GM12875 (cell line): ENCODE measurements around the gene MOSPD3.

Experiments used
- H3K4me3 ChIP-seq: one replicate; pipeline ENCODE4 v1.5.1; 2011; ENCODE audit warnings: low read depth, low read length, control low read depth
- CTCF ChIP-seq: IDR thresholded peaks from 2 replicates; pipeline ENCODE4 v1.5.1; 2011; ENCODE audit warnings: low read depth, mild to moderate bottlenecking, control low read depth, inconsistent platforms, low read length, moderate library complexity, borderline replicate concordance; ENCODE audit not compliant: insufficient read depth

The MOSPD3 gene

DNA sequence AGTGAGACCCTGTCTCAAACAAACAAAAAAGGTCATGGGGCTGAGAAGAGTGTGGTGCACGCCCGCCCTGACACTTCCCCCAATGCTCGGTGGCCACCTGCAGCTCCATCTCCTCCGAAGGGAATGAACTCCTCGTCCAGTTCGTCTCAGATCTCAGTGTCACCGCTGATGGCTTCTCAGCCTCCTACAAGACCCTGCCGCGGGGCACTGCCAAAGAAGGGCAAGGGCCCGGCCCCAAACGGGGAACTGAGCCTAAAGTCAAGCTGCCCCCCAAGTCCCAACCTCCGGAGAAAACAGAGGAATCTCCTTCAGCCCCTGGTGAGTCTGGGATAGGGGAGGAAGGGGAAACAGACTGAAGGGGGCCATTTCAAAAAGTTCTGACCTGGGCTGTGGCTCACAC lies 6.0 kb upstream of the MOSPD3 start:
- no peak overlapping the region for H3K4me3 ChIP-seq
- TF ChIP-seq CTCF = no peak

DNA sequence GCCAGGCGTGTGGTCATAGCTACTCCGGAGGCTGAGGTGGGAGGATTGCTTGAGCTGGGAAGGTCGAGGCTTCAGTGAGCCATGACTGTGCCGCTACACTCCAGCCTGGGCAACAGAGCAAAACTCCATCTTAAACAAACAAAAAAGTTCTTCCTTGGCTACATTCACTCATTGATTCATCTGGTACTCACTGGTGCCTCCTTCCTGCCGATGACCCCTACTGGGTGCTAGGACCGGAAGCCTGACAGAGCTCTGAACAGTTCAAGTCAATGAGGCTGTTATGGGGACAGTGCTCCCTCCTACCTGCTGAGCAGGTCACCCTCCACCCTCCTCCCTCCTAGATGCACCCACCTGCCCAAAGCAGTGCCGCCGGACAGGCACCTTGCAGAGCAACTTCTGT lies 5.2 kb upstream of the MOSPD3 start:
- TF ChIP-seq CTCF = no peak
- no peak overlapping the region for H3K4me3 ChIP-seq

- H3K4me3 ChIP-seq = no peak overlapping the region
- no peak for TF ChIP-seq CTCF
Measured at GRCh38 chr7:100609958-100610357, 2.4 kb upstream of the MOSPD3 start.

DNA sequence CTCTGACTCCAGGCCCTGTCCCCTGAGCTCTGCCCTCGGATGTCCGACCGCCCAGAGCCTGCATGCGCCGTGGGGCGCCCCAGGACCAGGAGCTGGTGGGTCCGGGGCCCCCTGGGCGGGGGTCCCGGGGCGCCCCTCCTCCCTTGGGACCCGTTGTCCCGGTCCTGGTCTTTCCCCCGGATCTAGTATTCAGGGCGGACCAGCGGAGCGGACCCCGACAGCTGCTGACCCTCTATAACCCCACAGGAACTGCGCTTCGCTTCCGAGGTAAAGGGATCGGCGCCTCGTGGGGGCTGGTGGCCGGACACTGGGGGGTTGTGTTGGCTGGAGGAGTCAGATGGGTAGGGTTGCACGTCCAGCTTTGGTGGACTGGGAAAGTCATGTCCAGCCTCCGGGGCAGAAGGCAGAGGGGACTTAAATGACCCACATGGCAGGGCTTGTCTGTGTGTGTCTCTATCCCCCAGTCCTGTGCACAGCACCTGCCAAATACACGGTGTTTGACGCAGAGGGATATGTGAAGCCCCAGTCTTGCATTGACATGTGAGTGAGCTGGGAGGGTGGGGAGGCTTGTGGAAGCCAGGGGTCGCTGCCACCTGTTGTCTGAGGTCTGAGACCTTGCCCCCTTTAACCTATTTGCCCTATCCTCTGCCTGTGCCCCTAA lies 520 bp downstream of the MOSPD3 start:
- TF ChIP-seq CTCF = no peak
- H3K4me3 ChIP-seq = peak overlapping the region; percentile 80

- H3K4me3 ChIP-seq = no peak overlapping the region
- no peak for TF ChIP-seq CTCF
Measured at GRCh38 chr7:100613412-100614175, 1.3 kb downstream of the MOSPD3 start.

- no peak overlapping the region for H3K4me3 ChIP-seq
- no peak for TF ChIP-seq CTCF
Measured at GRCh38 chr7:100614308-100614861, 2.0 kb downstream of the MOSPD3 start.
